Upper lobe of left lung (tissue), 6 donors: ENCODE measurements around the gene CEACAM1. TPM values are rescaled to one million over a fixed set of nuclear protein-coding genes. Genes with fewer than 3 reads are reported as not detected.

ENCODE experiments used
- ATAC-seq, 2 donors: fragments of 200-7000 bp; cut with Tn5 transposase; one replicate each; pipeline ENCODE4 v1.9.1; 2022; ENCODE audit warnings: mild to moderate bottlenecking in 2 of 2, moderate library complexity in 2 of 2; ENCODE audit not compliant: low FRiP score in 2 of 2
- DNase-seq, 2 donors: peaks; one replicate each; pipeline ENCODE4 v3.0.0-alpha.2; 2019 to 2020
- H3K27ac ChIP-seq, 4 donors: fragments of 200-600 bp; sonication (generic); one replicate each; pipeline ENCODE4 v1.5.1; 2016 to 2019
- H3K27me3 ChIP-seq, 4 donors: fragments of 200-600 bp; sonication (generic); one replicate each; pipeline ENCODE4 v1.5.1; 2017 to 2019
- H3K36me3 ChIP-seq, 4 donors: fragments of 200-600 bp; sonication (generic); one replicate each; pipeline ENCODE4 v1.5.1; 2016 to 2019
- H3K4me1 ChIP-seq, 4 donors: fragments of 200-600 bp; sonication (generic); one replicate each; pipeline ENCODE4 v1.5.1; 2018 to 2019
- H3K4me3 ChIP-seq, 4 donors: fragments of 200-600 bp; sonication (generic); one replicate each; pipeline ENCODE4 v1.5.1; 2017 to 2019; ENCODE audit warnings: mild to moderate bottlenecking in 2 of 4, moderate library complexity in 1 of 4
- H3K9me3 ChIP-seq, 4 donors: fragments of 200-600 bp; sonication (generic); one replicate each; pipeline ENCODE4 v1.5.1; 2018 to 2019
- CTCF ChIP-seq, 6 experiments: fragments of 450-650 bp in 4 of 6; fragments of 200-600 bp in 2 of 6; sonication (generic) in 2 of 6; IDR thresholded peaks; one replicate each; pipeline ENCODE4 v1.5.1; 2016 to 2019; ENCODE audit warnings: antibody characterized with exemption in 6 of 6
- EP300 ChIP-seq, 4 donors: sonication (generic); formaldehyde crosslinking; IDR thresholded peaks; one replicate each; pipeline ENCODE4 v1.5.1; 2017; ENCODE audit warnings: antibody characterized with exemption in 4 of 4, control low read depth in 2 of 4
- POLR2A ChIP-seq, 4 donors: fragments of 450-650 bp; IDR thresholded peaks; one replicate each; pipeline ENCODE4 v1.5.1; 2016 to 2017; ENCODE audit warnings: antibody characterized with exemption in 4 of 4, mild to moderate bottlenecking in 2 of 4
- POLR2AphosphoS5 ChIP-seq, 2 donors: sonication (generic); formaldehyde crosslinking; IDR thresholded peaks; one replicate each; pipeline ENCODE4 v1.5.1; 2017; ENCODE audit warnings: antibody characterized with exemption in 2 of 2
- WGBS, 2 donors: methylation state at CpG; one replicate each; pipeline ENCODE4 v1.1.5; 2017 to 2018; 5-methylcytosine and 5-hydroxymethylcytosine counted together
- small RNA-seq, 4 donors: library from RNA; depleted of rRNA; stranded (forward); fragments of <200 nt; gene quantifications; one replicate each; pipeline ENCODE3, GENCODE V24; 2016
- total RNA-seq, 6 donors: library from RNA; depleted of rRNA in 4 of 6; stranded (reverse); fragments of >200 nt in 4 of 6; gene quantifications; one replicate each; pipeline versions ENCODE4 v1.1.0 to v1.2.1, GENCODE V29; 2016 to 2021
- donor health status: DM: no; HTN: no; CAD: no; lungs with moderate emphysema.
- donor health status: DM: no; HTN: yes; CAD: no; lungs with severe emphysema.

Gene CEACAM1
- total RNA-seq, 6 donors from 2014 or later, result 7.3 to 11.9 (median 9.2) TPM

GRCh38 chr19:42459926-42460325, 68.4 kb downstream of the CEACAM1 start:
- peaks cover 0 to 3% (median 0%) of the 10 kb centered on the region in 4 donors for H3K27me3 ChIP-seq
- ATAC-seq (no peak), DNase-seq (no peak)
- TF ChIP-seq CTCF (IDR thresholded peaks at IDR 0.05) (no peak), POLR2A (IDR thresholded peaks at IDR 0.05) (no peak), EP300 (IDR thresholded peaks at IDR 0.05) (no peak), POLR2AphosphoS5 (IDR thresholded peaks at IDR 0.05) (no peak)
- H3K27ac ChIP-seq, result no peak overlapping the region
- H3K9me3 ChIP-seq, result no peaks in the 10 kb centered on the region
- no peak overlapping the region for H3K4me3 ChIP-seq
- no peaks in the 10 kb centered on the region for H3K36me3 ChIP-seq
- 84 to 88% methylated on average over 2 of the region's 2 CpGs for WGBS, 2 donors
- peaks cover 0 to 7% (median 4%) of the 10 kb centered on the region in 4 donors for H3K4me1 ChIP-seq

Small RNAs within 50 kb of the gene (small RNA-seq; reads per million reads assigned to genes)
- 0 reads per million in 4 donors for gene RNU4-60P

Other genes with a start within 250 kb of the CEACAM1 start
- gene PRR19, start 226.3 kb downstream of the CEACAM1 start, total RNA-seq, result 1 to 10 TPM in 1 of 6 donors, under 1 TPM in 2, not detected in 3; 0.40 to 1.4 (median 0.61) TPM
- 10 to 100 TPM; 13.6 to 21.2 (median 18.8) TPM for gene PAFAH1B3, start 225.9 kb downstream of the CEACAM1 start, total RNA-seq
- under 1 TPM in 3 of 6 donors, not detected in 3; 0.34 to 0.79 (median 0.49) TPM for gene TMEM145, start 215.2 kb downstream of the CEACAM1 start, total RNA-seq
- gene MEGF8, start 202.8 kb downstream of the CEACAM1 start, total RNA-seq, result 10 to 100 TPM; 13.7 to 30.7 (median 17.8) TPM
- gene CNFN, start 138.2 kb downstream of the CEACAM1 start, total RNA-seq, result 10 to 100 TPM in 1 of 6 donors, under 1 TPM in 2, not detected in 3; 0.46 to 32.5 (median 0.94) TPM
- gene LIPE, start 101.1 kb downstream of the CEACAM1 start, total RNA-seq, result 1 to 10 TPM; 1.3 to 6.2 (median 4.2) TPM
- gene CXCL17, start 85.5 kb downstream of the CEACAM1 start, total RNA-seq, result 100 to 1,000 TPM in 3 of 6 donors, 10 to 100 TPM in 3; 31.4 to 155 (median 92.3) TPM
- gene CEACAM8, start 66.4 kb upstream of the CEACAM1 start, total RNA-seq, result 1 to 10 TPM in 1 of 6 donors, under 1 TPM in 3, not detected in 2; 0.67 to 1.1 (median 0.75) TPM
- not detected for gene PSG3, start 212.0 kb upstream of the CEACAM1 start, total RNA-seq
- gene PSG8, start 237.2 kb upstream of the CEACAM1 start, total RNA-seq, result not detected